WTC11 (cell line): ENCODE measurements around the gene MAP3K10. TPM values are rescaled to one million over a fixed set of nuclear protein-coding genes. Genes with fewer than 3 reads are reported as not detected.

Source experiments
- ATAC-seq: fragments of 200-7000 bp; cut with Tn5 transposase; 2 replicates; pipeline ENCODE4 v1.10.0; 2021; ENCODE audit warnings: mild to moderate bottlenecking, moderate library complexity
- CTCF ChIA-PET: fragments of 300-600 bp; sonication (Branson Sonifier 250); formaldehyde crosslinking; loops from one replicate; lab custom pipeline; 2021; ENCODE audit warnings: antibody characterized with exemption; lab: Charles Lee
- POLR2A ChIA-PET: fragments of 350-600 bp; sonication (Branson Sonifier 250); formaldehyde crosslinking; loops from one replicate; lab custom pipeline; 2021; ENCODE audit warnings: antibody characterized with exemption; lab: Charles Lee
- DNase-seq: peaks from one replicate; pipeline ENCODE4 v3.0.0; 2021; ENCODE audit warnings: low spot score
- H3K27ac Mint-ChIP-seq: 2 replicates; pipeline ENCODE4 v1.8.0; 2021; ENCODE audit warnings: mixed read lengths
- H3K27me3 Mint-ChIP-seq: 2 replicates; pipeline ENCODE4 v1.8.0; 2021; ENCODE audit warnings: low read depth, mild to moderate bottlenecking, moderate library complexity, mixed read lengths
- H3K36me3 Mint-ChIP-seq: 2 replicates; pipeline ENCODE4 v1.8.0; 2021; ENCODE audit warnings: mixed read lengths
- H3K4me1 Mint-ChIP-seq: 2 replicates; pipeline ENCODE4 v1.8.0; 2022; ENCODE audit warnings: mixed read lengths
- H3K4me3 Mint-ChIP-seq: 2 replicates; pipeline ENCODE4 v1.8.0; 2021; ENCODE audit warnings: mild to moderate bottlenecking, moderate library complexity, mixed read lengths
- H3K9me3 Mint-ChIP-seq: 2 replicates; pipeline ENCODE4 v1.8.0; 2021; ENCODE audit warnings: mixed read lengths
- ATF3 ChIP-seq: sonication (generic); formaldehyde crosslinking; conservative IDR thresholded peaks from 2 replicates; pipeline ENCODE4 v1.8.1; 2022; ENCODE audit warnings: mild to moderate bottlenecking, missing genetic modification reagents
- ATF6 ChIP-seq: sonication (generic); formaldehyde crosslinking; IDR thresholded peaks from 2 replicates; pipeline ENCODE4 v1.8.1; 2023; ENCODE audit warnings: mild to moderate bottlenecking, missing genetic modification reagents
- CREM ChIP-seq: sonication (generic); formaldehyde crosslinking; IDR thresholded peaks from 2 replicates; pipeline ENCODE4 v1.8.1; 2022; ENCODE audit warnings: mild to moderate bottlenecking, missing genetic modification reagents, moderate library complexity
- E2F4 ChIP-seq: sonication (generic); formaldehyde crosslinking; IDR thresholded peaks from 2 replicates; pipeline ENCODE4 v1.8.1; 2022; ENCODE audit warnings: low read depth, mild to moderate bottlenecking, moderate library complexity, missing genetic modification reagents, borderline replicate concordance
- ELF4 ChIP-seq: sonication (generic); formaldehyde crosslinking; IDR thresholded peaks from 2 replicates; pipeline ENCODE4 v1.8.1; 2022; ENCODE audit warnings: low read depth, mild to moderate bottlenecking, moderate library complexity, missing genetic modification reagents
- ERG ChIP-seq: fragments of 250-450 bp; sonication (Bioruptor Pico); IDR thresholded peaks from 2 replicates; pipeline ENCODE4 v1.8.0; 2021; ENCODE audit warnings: mild to moderate bottlenecking
- ESRRA ChIP-seq: sonication (generic); formaldehyde crosslinking; IDR thresholded peaks from 2 replicates; pipeline ENCODE4 v1.8.1; 2022; ENCODE audit warnings: mild to moderate bottlenecking, missing genetic modification reagents, borderline replicate concordance
- FOXP1 ChIP-seq: sonication (generic); formaldehyde crosslinking; IDR thresholded peaks from 2 replicates; pipeline ENCODE4 v1.8.0; 2022; ENCODE audit warnings: missing genetic modification reagents, mild to moderate bottlenecking, moderate library complexity, borderline replicate concordance
- GTF2I ChIP-seq: fragments of 250-450 bp; sonication (Bioruptor Pico); conservative IDR thresholded peaks from 2 replicates; pipeline ENCODE4 v1.4.0; 2021; ENCODE audit warnings: mild to moderate bottlenecking
- HMGA2 ChIP-seq: fragments of 250-450 bp; sonication (Bioruptor Pico); IDR thresholded peaks from 2 replicates; pipeline ENCODE4 v1.4.0; 2021; ENCODE audit warnings: mild to moderate bottlenecking, moderate library complexity
- MAX ChIP-seq: sonication (generic); formaldehyde crosslinking; IDR thresholded peaks from 2 replicates; pipeline ENCODE4 v1.8.0; 2022; ENCODE audit warnings: mild to moderate bottlenecking, missing genetic modification reagents
- MXD4 ChIP-seq: fragments of 250-450 bp; sonication (Bioruptor Pico); IDR thresholded peaks from 2 replicates; pipeline ENCODE4 v1.8.0; 2021; ENCODE audit warnings: mild to moderate bottlenecking, moderate library complexity, borderline replicate concordance
- PREB ChIP-seq: sonication (generic); formaldehyde crosslinking; IDR thresholded peaks from 2 replicates; pipeline ENCODE4 v1.8.1; 2022; ENCODE audit warnings: mild to moderate bottlenecking, missing genetic modification reagents, moderate library complexity, borderline replicate concordance
- RELA ChIP-seq: sonication (generic); formaldehyde crosslinking; IDR thresholded peaks from 2 replicates; pipeline ENCODE4 v1.8.1; 2022; ENCODE audit warnings: missing genetic modification reagents, mild to moderate bottlenecking, borderline replicate concordance
- RORB ChIP-seq: fragments of 250-450 bp; sonication (Bioruptor Pico); IDR thresholded peaks from 2 replicates; pipeline ENCODE4 v1.9.0; 2021; ENCODE audit warnings: mild to moderate bottlenecking
- SOX15 ChIP-seq: fragments of 250-450 bp; sonication (Bioruptor Pico); IDR thresholded peaks from 2 replicates; pipeline ENCODE4 v1.9.0; 2021; ENCODE audit warnings: mild to moderate bottlenecking
- USF2 ChIP-seq: sonication (generic); formaldehyde crosslinking; IDR thresholded peaks from 2 replicates; pipeline ENCODE4 v1.8.1; 2023; ENCODE audit warnings: mild to moderate bottlenecking, missing genetic modification reagents, moderate library complexity
- ZBTB21 ChIP-seq: sonication (generic); formaldehyde crosslinking; IDR thresholded peaks from 2 replicates; pipeline ENCODE4 v1.8.1; 2023; ENCODE audit warnings: mild to moderate bottlenecking, missing genetic modification reagents, borderline replicate concordance
- ZBTB43 ChIP-seq: sonication (generic); formaldehyde crosslinking; IDR thresholded peaks from 2 replicates; pipeline ENCODE4 v1.8.1; 2023; ENCODE audit warnings: mild to moderate bottlenecking, missing genetic modification reagents
- ZNF232 ChIP-seq: sonication (generic); formaldehyde crosslinking; IDR thresholded peaks from 2 replicates; pipeline ENCODE4 v1.8.0; 2022; ENCODE audit warnings: mild to moderate bottlenecking, missing genetic modification reagents
- ZNF263 ChIP-seq: sonication (generic); formaldehyde crosslinking; IDR thresholded peaks from 2 replicates; pipeline ENCODE4 v1.8.1; 2022; ENCODE audit warnings: low read depth, mild to moderate bottlenecking, moderate library complexity, missing genetic modification reagents
- ZNF416 ChIP-seq: fragments of 250-450 bp; sonication (Bioruptor Pico); IDR thresholded peaks from 2 replicates; pipeline ENCODE4 v1.9.0; 2021; ENCODE audit warnings: mild to moderate bottlenecking, inconsistent platforms
- ZSCAN18 ChIP-seq: fragments of 250-450 bp; sonication (Bioruptor Pico); IDR thresholded peaks from 2 replicates; pipeline ENCODE4 v2.1.2; 2022; ENCODE audit warnings: mild to moderate bottlenecking, moderate library complexity
- total RNA-seq: library from RNA; stranded (reverse); gene quantifications from 3 replicates; pipeline ENCODE4 v1.2.3, GENCODE V29; 2021

Gene MAP3K10
- total RNA-seq, 1 experiment from 2014 or later = 23.5 TPM

- TF ChIP-seq ERG (CRISPR knock-in tag) (no peak), E2F4 (CRISPR knock-in tag) (no peak), ZNF232 (CRISPR knock-in tag) (no peak), ATF3 (CRISPR knock-in tag) (no peak), GTF2I (CRISPR knock-in tag) (no peak)
Measured at GRCh38 chr19:40154121-40154680, 37.0 kb upstream of the MAP3K10 start (continued).

- Mint-ChIP-seq H3K27ac (no peak overlapping the region), H3K4me1 (no peaks in the 10 kb centered on the region)
- no peak for TF ChIP-seq HMGA2 (CRISPR knock-in tag)
- TF ChIP-seq ZBTB21 = no peak
- no peak for TF ChIP-seq ELF4
- no peak for TF ChIP-seq PREB (CRISPR knock-in tag)
- TF ChIP-seq ATF6 = no peak
- no peak for TF ChIP-seq CREM (CRISPR knock-in tag)
- TF ChIP-seq SOX15 = no peak
- no peak for TF ChIP-seq ZNF232 (CRISPR knock-in tag)
- TF ChIP-seq RORB (CRISPR knock-in tag) = no peak
- TF ChIP-seq MAX = no peak
- TF ChIP-seq RELA (CRISPR knock-in tag) = no peak
- no peak for TF ChIP-seq ESRRA
- TF ChIP-seq MXD4 (CRISPR knock-in tag) = no peak
- TF ChIP-seq ZNF263 (CRISPR knock-in tag) = no peak
- no peak for TF ChIP-seq ZNF416 (CRISPR knock-in tag)
- TF ChIP-seq ZBTB43 (CRISPR knock-in tag) = no peak
- no peak for TF ChIP-seq ZSCAN18 (CRISPR knock-in tag)
- TF ChIP-seq FOXP1 (CRISPR knock-in tag) = no peak
- TF ChIP-seq USF2 (CRISPR knock-in tag) = no peak
- TF ChIP-seq, all 79 proteins: peak for 0
- Mint-ChIP-seq H3K36me3 (no peaks in the 10 kb centered on the region), H3K4me3 (no peak overlapping the region), H3K9me3 (peaks cover 5% of the 10 kb centered on the region), H3K27me3 (no peaks in the 10 kb centered on the region; the same call in 1 of the 2 replicates)
- DNase-seq (peak; percentile 28), ATAC-seq (peak; percentile 41; the same call in 1 of the 2 replicates)
- POLR2A ChIA-PET = no interaction called here
- CTCF ChIA-PET = interaction anchor here (1.0 to 3.9 kb wide), 4 partner anchors 9 to 62 kb away, joined by 3 to 39 read pairs (median 4); partner anchors contain the start of gene TTC9B
Measured at GRCh38 chr19:40155749-40156265, 35.4 kb upstream of the MAP3K10 start.
